ENCODE data around the gene SYT13.

- TF ChIP-seq CTCF (IDR thresholded peaks at IDR 0.05; ENCODE audit: extremely low read depth in 1 of 2, insufficient read depth in 1 of 2, low read depth in 1 of 2, low read length in 2 of 2) (no peak), POLR2AphosphoS5 (IDR thresholded peaks at IDR 0.05; ENCODE audit: insufficient read depth, low read depth, low read length) (no peak), POLR2A (IDR thresholded peaks at IDR 0.05; ENCODE audit: low read depth, low read length) (no peak), GATA2 (IDR thresholded peaks at IDR 0.05; ENCODE audit: insufficient read depth, insufficient read length, low read depth, low read length) (no peak), EZH2 (IDR thresholded peaks at IDR 0.05; ENCODE audit: borderline replicate concordance, low read depth, low read length, severe bottlenecking) (no peak)
These were observed 42.2 kb downstream of the SYT13 start for GRCh38 chr11:45243967-45244366.
